GM08714 (cell line): ENCODE measurements around the gene ELANE.

Experiments
- H3K4me3 ChIP-seq: fragments of 200-500 bp; sonication (Bioruptor generic); 2 replicates; pipeline ENCODE4 v1.5.1; 2014; ENCODE audit warnings: mild to moderate bottlenecking, low read length, inconsistent platforms
- ZNF274 ChIP-seq: IDR thresholded peaks from 2 replicates; pipeline ENCODE4 v1.6.1; 2012; ENCODE audit warnings: mild to moderate bottlenecking, low read depth, low read length

The ELANE gene

DNA sequence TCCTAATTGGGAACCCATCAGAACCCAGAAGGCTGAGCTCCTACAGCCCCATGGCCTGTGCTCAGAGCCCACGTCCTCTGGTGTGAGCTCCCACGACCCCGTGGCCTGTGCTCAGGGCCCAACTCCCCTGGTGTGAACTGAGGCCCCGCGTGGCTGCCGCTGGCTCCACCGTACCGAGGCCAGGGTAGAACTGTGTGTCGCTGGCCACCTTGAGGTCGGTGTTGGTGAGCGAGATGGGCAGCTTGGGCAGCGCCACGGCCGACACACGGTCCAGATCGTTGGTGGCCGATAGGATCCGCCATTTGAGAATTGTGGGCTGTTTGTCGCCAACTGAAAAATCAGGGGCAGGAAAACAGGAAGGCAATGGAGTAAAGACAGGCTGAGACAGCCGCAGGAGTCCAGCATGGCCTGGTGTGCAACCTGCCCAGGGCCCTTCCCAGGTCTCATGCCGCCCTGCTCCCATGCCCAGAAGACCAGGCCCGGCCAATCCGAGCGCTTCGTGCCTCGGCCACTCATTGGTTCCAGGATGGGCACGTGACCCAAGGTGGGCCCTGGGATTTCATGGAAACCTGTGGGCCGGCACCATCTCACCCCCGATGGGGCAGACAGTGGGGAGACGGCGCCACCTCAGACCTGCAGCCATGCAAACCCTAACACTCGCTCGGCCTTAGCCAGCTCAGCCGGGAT is 29.4 kb downstream of the ELANE start:
- no peak for TF ChIP-seq ZNF274
- no peak overlapping the region for H3K4me3 ChIP-seq

DNA sequence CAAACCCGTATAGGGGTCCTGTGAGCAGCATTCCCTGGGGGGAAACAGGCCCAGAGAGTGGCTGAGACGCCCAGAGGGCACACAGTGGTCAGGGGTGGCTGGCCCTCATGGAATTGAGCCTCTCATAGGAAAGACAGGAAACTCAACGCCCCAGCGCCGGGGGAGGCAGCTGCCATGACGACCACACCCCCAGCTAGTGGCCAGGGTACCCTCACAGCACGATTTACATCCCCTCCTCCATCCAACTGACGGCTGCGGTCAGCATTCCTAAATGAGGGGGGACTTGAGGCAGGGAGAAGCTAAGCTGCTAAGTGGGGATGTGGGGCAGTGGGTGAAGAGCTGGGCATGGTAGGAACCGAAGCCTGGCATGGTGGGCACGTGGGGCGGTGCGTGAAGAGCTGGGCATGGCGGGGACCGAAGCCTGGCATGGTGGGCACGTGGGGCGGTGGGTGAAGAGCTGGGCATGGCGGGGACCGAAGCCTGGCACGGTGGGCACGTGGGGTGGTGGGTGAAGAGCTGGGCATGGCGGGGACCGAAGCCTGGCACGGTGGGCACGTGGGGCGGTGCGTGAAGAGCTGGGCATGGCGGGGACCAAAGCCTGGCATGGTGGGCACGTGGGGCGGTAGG is 30.9 kb downstream of the ELANE start:
- no peak for TF ChIP-seq ZNF274
- H3K4me3 ChIP-seq = no peak overlapping the region

DNA sequence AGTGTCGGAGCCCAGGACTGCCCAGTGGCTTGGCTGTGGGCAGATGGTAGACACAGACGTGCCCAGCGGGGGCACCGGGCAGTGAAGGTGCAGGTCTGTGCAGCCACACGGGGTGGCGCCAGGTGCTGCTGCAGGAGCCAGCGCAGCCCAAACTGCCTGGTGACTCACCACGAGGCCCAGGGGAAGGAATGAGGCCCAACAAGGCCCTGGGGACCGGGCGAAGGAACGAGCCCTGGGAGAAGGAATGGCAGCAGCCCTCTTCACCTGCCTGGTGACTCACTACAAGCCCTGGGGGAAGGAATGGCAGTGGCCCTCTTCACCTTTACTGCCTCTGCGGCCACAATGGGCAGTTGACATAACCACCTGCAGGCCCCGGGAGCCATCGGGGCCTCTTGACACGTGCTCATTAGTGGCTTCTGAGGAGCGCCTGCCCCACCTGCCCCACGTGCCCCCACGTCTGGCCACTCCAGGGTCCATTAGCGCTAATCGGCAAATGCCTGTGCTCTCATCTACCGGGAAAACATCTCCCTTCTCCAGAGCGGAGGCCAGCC is 31.6 kb downstream of the ELANE start:
- TF ChIP-seq ZNF274 = no peak

DNA sequence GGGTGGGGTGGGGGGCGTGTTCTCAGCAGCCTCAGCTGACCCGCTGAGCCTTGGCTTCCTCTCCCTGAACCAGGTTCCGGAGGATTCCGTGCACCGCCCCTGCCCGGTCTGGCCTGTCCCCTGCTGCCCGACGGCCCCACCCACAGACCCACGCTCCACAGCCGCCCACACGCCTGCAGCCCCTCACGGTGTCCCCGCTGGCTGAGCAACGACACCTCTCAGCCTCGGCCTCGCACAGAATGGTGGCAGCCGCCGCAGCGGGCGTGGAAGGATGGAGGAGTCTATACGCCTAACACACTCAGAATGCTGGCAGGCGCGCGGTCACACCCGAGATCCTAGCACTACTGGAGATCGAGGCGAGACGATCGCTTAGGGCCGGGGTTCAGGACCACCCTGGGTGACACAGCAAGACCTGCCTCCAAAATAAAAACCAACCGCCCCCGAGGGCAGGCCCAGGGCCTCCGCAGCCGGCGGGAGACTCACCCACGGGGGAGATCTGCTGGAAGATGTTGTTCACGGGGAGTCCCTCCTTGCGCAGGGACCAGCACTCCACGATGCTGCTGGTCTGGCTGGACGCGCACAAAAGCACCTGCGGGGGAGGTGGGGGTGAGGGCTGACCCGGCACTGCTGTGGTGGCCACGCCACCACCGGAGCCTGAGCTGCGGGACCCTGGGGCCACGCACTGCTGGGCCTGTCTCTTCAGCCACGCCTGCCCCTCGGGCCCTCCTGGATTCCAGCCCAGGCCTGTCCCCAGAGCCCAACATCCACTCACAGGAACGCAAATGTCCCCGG is 32.5 kb downstream of the ELANE start:
- H3K4me3 ChIP-seq = no peak overlapping the region
- no peak for TF ChIP-seq ZNF274

More for the DNA sequence above, 31.6 kb downstream of the ELANE start:
- H3K4me3 ChIP-seq = no peak overlapping the region

DNA sequence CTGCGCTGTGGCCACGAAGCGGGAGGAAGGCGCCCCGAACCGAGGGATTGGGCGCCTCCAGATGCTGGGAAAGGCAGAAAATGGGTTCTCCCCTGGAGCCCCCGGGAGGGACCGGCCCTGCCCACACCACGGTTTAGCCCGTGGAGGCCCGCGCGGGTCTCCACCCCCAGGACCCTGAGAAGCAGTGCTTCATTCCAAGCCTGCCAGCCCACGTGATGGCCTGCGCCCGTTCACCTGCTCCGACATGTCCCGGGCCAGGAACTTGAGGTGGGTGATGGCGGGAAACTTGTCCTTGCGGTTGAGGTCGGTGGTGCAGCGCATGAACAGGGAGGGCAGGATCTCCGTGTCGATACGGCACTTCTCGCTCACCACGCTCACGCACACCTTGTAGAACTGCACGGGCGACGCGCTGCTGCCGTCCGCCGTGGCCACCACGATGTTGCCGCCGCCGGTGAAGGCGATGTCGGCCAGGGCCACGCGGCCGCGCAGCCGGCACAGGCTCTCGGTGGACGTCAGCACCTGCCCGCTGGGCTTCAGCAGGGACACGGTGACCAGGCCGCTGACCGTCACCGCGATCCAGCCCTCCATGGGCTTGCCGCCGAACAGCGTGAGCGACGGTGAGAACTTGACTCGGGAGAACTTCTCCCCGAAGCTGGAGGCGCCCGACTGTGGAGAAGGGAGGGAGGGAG is 33.6 kb downstream of the ELANE start:
- TF ChIP-seq ZNF274 = no peak
- H3K4me3 ChIP-seq = no peak overlapping the region

DNA sequence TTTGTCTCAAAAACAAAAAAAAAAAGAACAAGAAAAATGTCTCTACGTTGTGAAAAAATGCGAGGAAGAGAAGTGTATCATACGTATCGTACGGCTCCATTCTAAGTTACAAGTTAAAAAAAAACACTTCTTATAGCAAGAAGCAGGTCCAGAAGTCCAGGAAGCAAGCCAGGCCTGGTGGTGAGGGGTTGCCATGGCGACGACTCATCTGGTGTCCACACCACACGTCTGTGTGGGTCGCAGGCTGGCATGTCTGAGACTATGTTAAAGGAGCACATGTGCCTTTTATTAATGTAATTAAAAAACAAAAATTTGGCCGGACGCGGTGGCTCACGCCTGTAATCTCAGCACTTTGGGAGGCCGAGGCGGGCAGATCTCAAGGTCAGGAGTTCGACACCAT is 35.0 kb downstream of the ELANE start:
- TF ChIP-seq ZNF274 = no peak
- H3K4me3 ChIP-seq = no peak overlapping the region

DNA sequence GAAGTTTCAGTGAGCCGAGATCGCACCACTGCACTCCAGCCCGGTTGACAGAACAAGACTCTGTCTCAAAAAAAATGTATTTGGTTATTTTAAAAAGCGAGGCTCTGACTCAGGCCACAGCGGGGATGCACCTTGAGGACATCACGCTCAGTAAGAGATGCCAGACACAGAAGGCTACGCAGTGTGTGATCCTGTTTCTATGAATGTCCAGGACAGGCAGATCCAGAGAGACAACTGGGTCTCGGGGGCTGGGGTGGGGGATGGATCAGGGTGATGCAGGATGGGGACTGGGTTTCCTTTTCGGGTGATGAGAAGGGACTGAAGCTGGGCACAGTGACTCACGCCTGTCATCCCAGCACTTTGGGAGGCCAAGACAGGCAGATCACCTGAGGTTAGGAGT is 35.5 kb downstream of the ELANE start:
- H3K4me3 ChIP-seq = no peak overlapping the region
- TF ChIP-seq ZNF274 = no peak

DNA sequence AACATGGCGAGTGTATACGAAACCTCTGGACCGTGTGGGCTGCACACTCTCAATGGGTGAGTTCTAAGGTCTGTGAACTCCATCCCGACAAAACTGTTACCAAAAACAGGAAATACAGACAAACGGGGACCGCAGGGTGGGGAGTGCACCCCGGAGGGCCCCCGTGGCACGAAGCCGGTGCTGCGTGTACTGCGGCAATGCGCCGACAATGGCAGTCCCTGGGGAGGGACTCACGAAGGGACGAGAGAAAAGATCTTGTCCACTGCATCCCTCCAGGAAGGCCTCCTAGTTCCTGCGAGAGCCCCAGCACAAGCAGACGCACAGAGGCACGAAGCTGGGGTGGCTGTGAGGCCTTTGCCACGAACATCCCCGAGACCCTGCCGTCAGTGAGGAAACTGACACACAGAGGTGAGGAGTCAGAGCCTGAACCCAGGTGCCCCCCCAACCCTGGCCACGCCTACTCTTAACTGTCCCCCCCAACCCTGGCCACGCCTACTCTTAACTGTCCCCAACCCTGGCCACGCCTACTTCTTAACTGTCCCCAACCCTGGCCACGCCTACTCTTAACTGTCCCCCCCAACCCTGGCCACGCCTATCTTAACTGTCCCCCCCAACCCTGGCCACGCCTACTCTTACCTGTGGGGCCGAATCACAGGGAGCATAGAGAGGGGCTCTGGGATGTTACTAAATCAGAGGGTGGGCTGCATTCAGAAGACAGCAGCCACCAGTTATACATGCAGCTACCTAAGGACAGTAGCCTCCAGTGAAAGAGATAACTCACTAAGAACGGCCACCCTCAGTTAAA is 36.7 kb downstream of the ELANE start:
- TF ChIP-seq ZNF274 = no peak
- no peak overlapping the region for H3K4me3 ChIP-seq

DNA sequence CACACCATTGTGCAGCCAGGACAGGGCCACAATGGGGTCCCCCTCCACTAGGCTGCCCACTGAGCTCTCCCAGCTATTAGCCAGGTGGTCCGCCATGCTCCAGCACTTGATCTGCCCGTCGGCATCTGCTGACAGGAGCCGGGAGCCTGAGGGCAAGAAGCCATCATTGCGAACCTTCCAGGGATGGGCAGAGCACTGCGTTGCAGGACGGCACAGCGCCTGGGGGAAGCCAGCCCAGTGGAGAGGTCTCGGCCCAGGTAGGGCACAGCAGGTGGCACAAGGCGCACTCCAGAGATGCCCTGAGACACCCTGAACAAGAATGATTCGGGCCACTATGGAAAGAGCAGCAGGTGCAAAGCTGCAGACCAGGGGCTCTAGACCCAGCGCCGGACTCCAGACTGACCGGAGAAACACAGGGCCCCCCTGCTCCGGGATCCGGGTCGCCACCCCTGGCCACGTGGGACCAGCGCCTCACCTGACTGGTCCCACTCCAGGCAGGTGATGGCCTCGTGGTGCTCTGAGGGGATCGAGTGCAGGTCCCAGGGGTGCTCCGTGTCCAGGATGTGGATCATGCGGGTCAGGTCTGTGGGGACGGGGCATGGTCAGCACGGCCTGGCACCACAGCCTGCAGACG is 37.7 kb downstream of the ELANE start:
- H3K4me3 ChIP-seq = no peak overlapping the region
- no peak for TF ChIP-seq ZNF274

DNA sequence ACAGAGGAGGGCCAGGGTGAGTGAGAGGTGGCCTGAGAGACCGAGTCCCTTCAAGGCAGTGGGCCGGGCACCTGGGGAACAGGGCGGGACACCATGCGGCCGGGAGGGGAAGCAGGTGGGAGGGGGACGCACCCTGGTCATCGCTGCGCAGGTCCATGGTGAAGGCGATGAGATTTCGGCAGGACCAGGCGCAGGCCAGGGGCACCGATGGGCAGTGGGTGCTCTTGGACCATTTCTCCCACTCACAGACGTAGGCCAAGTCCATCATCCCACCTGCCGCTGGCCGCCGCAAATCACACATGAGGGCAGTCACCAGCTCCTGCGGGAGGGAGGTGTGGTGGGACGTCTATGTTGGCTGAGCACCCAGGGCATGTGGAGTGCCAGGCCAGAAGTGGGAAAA is 38.7 kb downstream of the ELANE start:
- no peak for TF ChIP-seq ZNF274
- H3K4me3 ChIP-seq = no peak overlapping the region

DNA sequence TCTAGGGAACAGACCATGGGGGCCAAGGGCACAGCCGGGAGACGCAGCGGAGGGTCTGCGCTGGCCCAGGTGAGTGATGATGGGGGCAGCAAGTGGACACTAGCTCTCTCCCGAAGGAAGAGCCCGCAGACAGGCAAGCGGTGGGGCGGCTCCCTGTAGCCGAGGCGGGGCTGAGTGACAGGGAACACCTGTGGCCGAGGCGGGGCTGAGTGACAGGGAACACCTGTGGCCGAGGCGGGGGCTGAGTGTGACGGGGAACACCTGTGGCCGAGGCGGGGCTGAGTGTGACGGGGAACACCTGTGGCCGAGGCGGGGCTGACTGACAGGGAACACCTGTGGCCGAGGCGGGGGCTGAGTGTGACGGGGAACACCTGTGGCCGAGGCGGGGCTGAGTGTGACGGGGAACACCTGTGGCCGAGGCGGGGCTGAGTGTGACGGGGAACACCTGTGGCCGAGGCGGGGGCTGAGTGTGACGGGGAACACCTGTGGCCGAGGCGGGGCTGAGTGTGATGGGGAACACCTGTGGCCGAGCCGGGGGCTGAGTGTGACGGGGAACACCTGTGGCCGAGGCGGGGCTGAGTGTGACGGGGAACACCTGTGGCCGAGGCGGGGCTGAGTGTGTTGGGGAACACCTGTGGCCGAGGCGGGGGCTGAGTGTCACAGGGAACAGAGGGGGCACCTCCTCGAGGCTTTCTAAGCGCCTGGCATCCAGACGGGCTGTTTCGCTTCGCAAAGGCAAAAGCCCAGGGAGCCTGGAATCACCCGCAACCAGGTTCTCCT is 39.5 kb downstream of the ELANE start:
- H3K4me3 ChIP-seq = peak overlapping the region; percentile 92; the same call in 1 of the 2 replicates

DNA sequence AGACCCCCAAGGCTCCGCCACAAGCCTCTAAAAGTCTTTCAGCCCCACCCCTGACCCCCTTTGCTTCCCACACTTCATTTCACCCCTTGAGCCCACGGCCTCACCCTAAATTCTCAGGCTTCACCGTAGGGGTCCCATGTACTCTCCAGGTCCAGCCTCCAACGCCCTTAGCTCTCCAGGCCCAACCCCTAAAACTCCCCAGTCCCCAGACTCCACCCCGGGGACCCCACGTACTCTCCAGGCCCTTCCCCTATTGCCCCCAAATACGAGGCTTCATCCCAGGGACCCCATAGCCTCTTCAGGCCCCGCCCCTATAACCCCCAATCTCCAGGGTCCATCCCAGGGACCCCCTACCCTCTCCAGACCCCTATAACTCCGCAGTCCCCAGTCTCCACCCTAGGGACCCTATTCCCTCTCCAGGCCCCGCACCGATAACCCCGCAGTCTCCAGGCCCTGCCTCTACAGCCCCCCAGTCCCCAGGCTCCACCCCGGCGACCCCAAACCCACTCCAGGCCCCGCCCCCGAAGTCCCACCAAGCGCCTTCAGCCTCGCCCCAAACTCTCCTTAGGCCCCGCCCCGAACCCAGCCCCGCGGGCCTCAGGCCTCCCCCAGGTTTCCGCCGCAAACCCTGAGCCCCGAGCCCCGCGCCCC is 40.3 kb downstream of the ELANE start:
- TF ChIP-seq ZNF274 = no peak
- H3K4me3 ChIP-seq = peak overlapping the region; percentile 92
